Lung (tissue), 12 donors: ENCODE results near the gene C2orf80. TPM values are rescaled to one million over a fixed set of nuclear protein-coding genes. Genes with fewer than 3 reads are reported as not detected.
A peak's percentile ranks its signal among the peaks of the same experiment; 100 is the strongest.

Experiments used
- ATAC-seq: fragments of 200-7000 bp; cut with Tn5 transposase; one replicate; pipeline ENCODE4 v1.9.1; 2020; ENCODE audit warnings: moderate number of reproducible peaks; ENCODE audit not compliant: insufficient read depth, low FRiP score
- DNase-seq, 3 donors: peaks; one replicate each; pipeline ENCODE4 v3.0.0-alpha.2; 2013 to 2017
- H3K27ac ChIP-seq, 2 donors: one replicate each; pipeline ENCODE4 v1.5.1; 2013; ENCODE audit warnings: mild to moderate bottlenecking in 2 of 2, moderate library complexity in 2 of 2, control low read depth in 1 of 2, inconsistent platforms in 1 of 2, low read depth in 1 of 2, low read length in 1 of 2
- H3K27me3 ChIP-seq, 3 donors: one replicate each; pipeline ENCODE4 v1.5.1; 2013; ENCODE audit warnings: low read length in 2 of 3; ENCODE audit not compliant: control insufficient read depth in 3 of 3, insufficient read depth in 3 of 3
- H3K36me3 ChIP-seq, 4 donors: one replicate each; pipeline ENCODE4 v1.5.1; 2013; ENCODE audit warnings: low read length in 4 of 4, mild to moderate bottlenecking in 1 of 4, moderate library complexity in 1 of 4; ENCODE audit not compliant: control insufficient read depth in 4 of 4, insufficient read depth in 4 of 4
- H3K4me1 ChIP-seq, 5 donors: one replicate each; pipeline ENCODE4 v1.5.1; 2013; ENCODE audit warnings: low read length in 5 of 5, mild to moderate bottlenecking in 2 of 5, moderate library complexity in 1 of 5; ENCODE audit not compliant: control insufficient read depth in 5 of 5, insufficient read depth in 5 of 5
- H3K4me3 ChIP-seq: one replicate; pipeline ENCODE4 v1.5.1; 2013; ENCODE audit warnings: mild to moderate bottlenecking, control low read depth, moderate library complexity
- H3K9ac ChIP-seq, 2 donors: one replicate each; pipeline ENCODE4 v1.5.1; 2013; ENCODE audit warnings: low read length in 2 of 2, control low read depth in 1 of 2; ENCODE audit not compliant: insufficient read depth in 1 of 2
- H3K9me3 ChIP-seq, 4 donors: one replicate each; pipeline ENCODE4 v1.5.1; 2013; ENCODE audit warnings: low read length in 3 of 4, mild to moderate bottlenecking in 1 of 4, moderate library complexity in 1 of 4; ENCODE audit not compliant: control insufficient read depth in 4 of 4, insufficient read depth in 3 of 4
- CTCF ChIP-seq: IDR thresholded peaks from 2 replicates; pipeline ENCODE4 v1.5.1; 2012; ENCODE audit warnings: mild to moderate bottlenecking; ENCODE audit errors: control extremely low read depth, extremely low read depth
- WGBS, 2 donors: extraction: QIAGEN DNeasy Blood & Tissue Kit; methylation state at CpG; one replicate each; pipeline ENCODE4 v1.1.7; 2013; 5-methylcytosine and 5-hydroxymethylcytosine counted together
- polyA plus RNA-seq, 2 donors: library from polyadenylated mRNA; stranded (reverse); fragments of 200-250 nt; gene quantifications; one replicate each; pipeline ENCODE4 v1.2.1, GENCODE V29; 2013
- total RNA-seq, 2 donors: library from RNA; depleted of rRNA in 1 of 2; stranded (reverse); fragments of >200 nt in 1 of 2; gene quantifications; one replicate each; pipeline ENCODE4 v1.2.1, GENCODE V29; 2014 to 2021
- donor health status: control.
- donor health status: control.
- donor health status: Bipolar disorder and iron deficiency.
- donor health status: healthy.
- donor health status: DM: yes; HTN: yes; CAD: no.

C2orf80 gene
- total and polyA plus RNA-seq, 4 donors, result 0.18 to 0.25 TPM; not detected in 2

- Histone ChIP-seq H3K9me3 (peaks cover 0 to 5% (median 0%) of the 10 kb centered on the region in 4 donors), H3K36me3 (no peaks in the 10 kb centered on the region), H3K27me3 (no peaks in the 10 kb centered on the region), H3K4me3 (no peak overlapping the region), H3K4me1 (no peaks in the 10 kb centered on the region), H3K9ac (no peak overlapping the region), H3K27ac (peak overlapping the region in 1 of 2 donors; percentile 24)
- DNase-seq (no peak), ATAC-seq (no peak)
- 93 to 95% methylated on average over 2 of the region's 2 CpGs for WGBS, 2 donors
- no peak for TF ChIP-seq CTCF
These were observed 53.1 kb downstream of the C2orf80 start for GRCh38 chr2:208136716-208137094.

GRCh38 chr2:208135794-208136715 is 53.8 kb downstream of the C2orf80 start:
- Histone ChIP-seq H3K9me3 (peaks cover 0 to 5% (median 0%) of the 10 kb centered on the region in 4 donors), H3K27ac (no peak overlapping the region), H3K27me3 (no peaks in the 10 kb centered on the region), H3K36me3 (no peaks in the 10 kb centered on the region), H3K4me1 (no peaks in the 10 kb centered on the region), H3K9ac (no peak overlapping the region), H3K4me3 (no peak overlapping the region)
- ATAC-seq (no peak), DNase-seq (peak in 1 of 3 donors; percentile 6)
- no peak for TF ChIP-seq CTCF
- 85 to 92% methylated on average over 11 of the region's 11 CpGs for WGBS, 2 donors

- TF ChIP-seq CTCF, result no peak
- H3K27ac ChIP-seq, result no peak overlapping the region
- ATAC-seq (no peak), DNase-seq (peak in 1 of 3 donors; percentile 8)
- H3K4me3 ChIP-seq, result no peak overlapping the region
- no peak overlapping the region for H3K9ac ChIP-seq
- 23 to 30% methylated on average over 8 of the region's 8 CpGs for WGBS, 2 donors
- H3K4me1 ChIP-seq, result no peaks in the 10 kb centered on the region
- H3K36me3 ChIP-seq, result no peaks in the 10 kb centered on the region
- no peaks in the 10 kb centered on the region for H3K27me3 ChIP-seq
- peaks cover 0 to 5% (median 0%) of the 10 kb centered on the region in 4 donors for H3K9me3 ChIP-seq
These were observed 54.8 kb downstream of the C2orf80 start for GRCh38 chr2:208134928-208135586.
